Hematopoietic multipotent progenitor cell treated with erythropoietin and hydrocortisone succinate and interleukin-3 and kit ligand, for 8 days (in vitro differentiated cells): ENCODE results near the gene C15orf39.
"Not testable (repeated sequence)": the region's sequence is repeated elsewhere in the genome, so short reads cannot be mapped to it uniquely, and the experiment has no call there.

Experiments
- DNase-seq: peaks from one replicate; pipeline ENCODE4 v3.0.0-alpha.2; 2015

Gene C15orf39

DNA sequence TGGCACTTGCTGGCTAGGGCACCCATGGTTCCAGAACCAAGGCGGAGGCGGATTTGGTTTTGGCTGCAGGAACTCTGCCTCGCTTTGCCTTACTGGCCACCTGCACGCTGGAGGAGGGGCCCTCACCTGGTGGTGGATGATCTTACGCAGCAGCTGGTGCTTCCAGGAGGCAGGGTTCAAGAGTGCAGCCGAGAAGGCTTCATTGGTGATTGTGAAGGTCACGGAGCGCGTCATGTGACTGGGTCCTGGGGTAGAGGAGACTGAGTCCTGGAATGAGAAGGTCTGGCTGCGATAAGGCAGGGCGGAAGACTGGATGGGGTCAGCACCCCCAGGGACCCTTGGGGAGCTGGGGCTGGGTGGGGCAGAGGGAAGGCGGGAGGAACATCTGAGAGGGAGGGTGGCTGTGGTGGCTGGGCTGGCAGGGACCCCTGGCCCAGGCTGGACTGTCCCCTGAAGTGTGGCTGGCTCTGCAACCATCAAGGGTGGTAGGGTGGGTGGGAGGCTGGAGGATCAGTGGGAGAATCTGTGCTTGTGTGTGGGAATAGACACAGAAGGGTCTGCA lies 30.7 kb downstream of the C15orf39 start:
- no peak for DNase-seq

DNA sequence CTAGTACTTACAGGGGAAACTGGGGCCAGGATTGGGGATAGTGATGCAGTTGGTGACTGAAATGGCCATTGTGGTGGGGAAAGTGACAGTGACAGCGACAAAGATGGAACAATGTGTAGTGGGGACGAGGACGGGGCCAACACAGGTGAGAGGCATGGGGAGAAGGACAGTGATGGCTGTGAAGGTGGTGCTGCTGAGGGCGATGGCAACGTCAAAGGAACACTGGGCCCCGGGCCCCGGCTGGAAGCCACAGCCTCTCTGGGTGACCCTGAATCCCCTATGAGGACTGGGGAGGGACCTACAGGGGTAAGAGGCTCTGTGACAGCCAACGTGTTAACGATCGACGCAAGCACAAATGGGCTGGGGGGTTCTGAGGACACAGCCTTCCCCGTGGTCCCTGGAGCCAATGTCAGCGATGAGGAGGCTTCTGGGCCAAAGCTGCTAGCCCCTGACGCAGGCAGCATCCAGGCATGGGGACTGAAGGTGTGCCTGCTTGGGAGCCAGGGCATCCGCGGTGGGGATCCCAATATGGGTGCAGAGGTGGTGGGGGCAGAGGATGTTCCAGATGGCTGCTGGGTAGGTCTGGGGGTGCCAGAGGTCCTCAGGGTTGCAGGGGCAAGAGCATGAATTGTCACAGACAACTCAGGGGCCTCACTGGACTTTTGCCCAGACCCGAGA lies 31.3 kb downstream of the C15orf39 start:
- no peak for DNase-seq

DNA sequence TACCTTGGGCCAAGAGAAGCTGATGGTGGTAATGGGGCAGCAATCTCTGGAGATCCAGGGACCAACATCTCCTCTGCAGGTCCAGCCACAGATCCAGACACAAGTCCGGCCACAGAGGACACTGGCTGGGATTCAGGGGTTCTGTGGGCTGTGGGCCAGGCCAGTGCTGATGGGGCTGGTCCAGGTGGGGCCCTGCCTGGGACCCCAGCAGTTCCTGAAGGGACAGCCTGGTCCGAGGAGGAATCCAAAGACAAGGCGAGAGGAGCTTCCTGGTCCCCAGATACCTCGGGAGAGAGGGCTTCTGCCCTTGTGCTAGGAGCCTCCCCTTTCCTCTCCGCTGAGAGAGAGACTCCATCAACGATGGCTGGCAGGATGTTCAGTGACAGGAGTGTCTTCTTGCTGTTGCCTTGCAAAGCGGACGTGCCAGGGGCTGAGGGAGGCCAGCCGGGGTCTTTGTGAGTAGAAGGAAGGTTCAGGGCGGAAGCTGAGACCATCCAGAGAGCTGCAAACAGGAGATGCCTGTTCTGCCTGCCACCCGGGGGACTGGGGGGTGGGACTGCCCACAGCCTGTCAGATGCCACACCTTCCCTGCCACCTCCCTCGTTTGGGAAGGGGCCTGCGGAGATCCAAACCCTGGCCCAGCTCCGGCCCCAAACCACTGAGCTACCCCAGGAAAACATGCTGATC lies 32.0 kb downstream of the C15orf39 start:
- DNase-seq, result no peak

DNA sequence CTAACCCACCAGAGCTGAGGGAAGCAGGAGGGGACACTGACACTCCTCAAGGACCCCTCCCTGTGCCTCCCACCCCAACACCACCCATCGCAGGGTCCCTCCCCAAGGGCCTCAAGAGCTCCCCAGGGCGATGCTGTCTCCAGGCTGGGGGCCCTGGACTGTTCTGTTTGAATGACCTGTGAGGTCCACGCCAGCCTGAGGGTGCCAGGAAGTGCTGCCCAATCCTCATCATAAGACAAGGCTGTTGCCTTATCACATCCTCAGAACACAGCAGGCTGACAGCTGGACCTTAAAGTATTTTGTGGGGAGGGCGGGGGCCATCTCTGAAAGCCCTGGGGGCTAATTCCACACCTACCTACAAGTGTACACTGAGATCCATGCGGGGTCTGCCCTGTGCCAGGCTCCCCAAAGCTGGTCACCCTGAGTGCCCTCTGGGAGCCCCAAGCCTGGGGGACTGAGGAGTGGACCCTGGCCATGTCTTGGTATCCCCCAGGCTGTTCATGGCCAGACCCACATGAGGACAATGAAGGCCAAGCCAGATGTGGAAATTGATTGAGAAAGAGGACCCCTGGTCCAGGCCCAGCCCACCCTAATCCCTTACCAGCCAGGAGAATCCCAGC lies 32.6 kb downstream of the C15orf39 start:
- no peak for DNase-seq

DNA sequence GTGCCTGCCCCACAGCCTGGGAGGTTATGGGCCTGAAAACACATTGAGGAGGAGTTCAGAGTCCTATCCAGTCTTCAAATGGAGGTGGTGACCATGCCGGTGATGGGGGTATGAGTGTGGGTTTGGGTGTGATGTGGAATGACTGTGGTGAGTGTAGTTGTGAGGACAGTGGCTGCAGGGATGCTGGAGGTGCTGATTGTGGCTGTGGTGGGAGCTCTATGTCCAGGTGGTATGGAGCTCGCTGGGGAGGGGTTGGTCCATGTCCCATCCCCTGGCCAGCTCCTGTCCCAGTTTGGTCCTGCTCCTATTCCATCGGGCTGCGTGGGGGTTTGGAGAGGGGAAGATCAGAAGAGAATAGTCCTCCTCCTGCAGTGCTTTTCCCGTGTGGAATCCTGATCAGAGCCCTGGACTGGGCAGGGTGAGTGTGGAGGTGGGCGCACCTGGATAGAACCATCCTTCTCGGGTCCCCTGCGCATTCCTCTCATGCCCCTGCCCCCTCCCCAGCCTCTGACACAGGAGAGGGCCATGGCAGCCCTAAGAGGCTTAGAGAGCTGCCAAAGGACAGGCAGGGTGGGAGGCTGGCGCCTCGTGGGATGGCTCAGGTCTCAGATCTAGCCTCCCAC lies 33.5 kb downstream of the C15orf39 start:
- DNase-seq, result no peak

DNA sequence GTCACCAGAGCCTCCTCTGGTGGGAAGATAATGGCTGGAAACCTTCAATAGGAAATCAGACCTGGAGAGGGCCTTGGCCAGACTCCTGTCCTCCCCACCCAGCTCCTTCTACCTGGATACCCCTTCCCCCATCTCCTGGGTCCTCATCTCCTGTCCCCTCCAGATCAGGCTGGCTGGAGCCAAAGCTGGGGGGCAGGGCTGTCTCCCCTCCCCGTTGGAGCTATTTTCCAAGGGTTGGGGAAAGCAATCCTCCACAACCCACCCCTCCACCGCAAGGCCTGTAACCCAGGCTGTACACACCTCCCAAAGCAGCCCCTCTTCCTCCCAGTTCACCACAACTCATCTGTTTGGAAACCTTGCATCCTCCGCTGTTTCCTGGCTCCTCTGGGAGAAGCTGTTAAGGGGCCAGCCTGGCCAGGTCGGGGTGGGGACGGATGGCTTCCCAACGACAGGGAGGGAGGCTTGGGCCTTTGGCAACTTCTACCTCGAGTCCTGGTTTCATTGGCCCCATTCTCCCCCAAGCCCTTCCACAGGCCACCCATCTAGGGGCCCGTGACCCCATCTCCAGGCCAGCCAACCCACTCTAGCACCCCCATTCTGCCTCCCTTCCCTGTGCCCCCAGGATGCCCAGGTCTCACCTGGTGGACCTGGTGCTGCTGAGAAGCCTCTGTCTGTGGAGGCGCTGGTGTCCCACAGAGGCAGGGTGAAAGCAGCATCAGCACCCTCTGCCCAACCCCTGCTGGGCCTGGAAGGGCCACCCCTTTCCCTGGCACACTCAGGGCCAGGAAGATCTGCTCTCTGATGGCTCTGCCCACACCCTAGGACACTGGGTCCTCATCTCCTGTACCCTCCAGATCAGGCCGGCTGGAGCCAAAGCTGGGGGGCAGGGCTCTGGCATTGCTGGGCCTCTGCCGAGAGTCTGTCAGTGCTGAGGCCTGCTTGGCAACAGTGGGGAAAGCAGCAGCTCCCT lies 34.4 kb downstream of the C15orf39 start:
- no peak for DNase-seq

DNA sequence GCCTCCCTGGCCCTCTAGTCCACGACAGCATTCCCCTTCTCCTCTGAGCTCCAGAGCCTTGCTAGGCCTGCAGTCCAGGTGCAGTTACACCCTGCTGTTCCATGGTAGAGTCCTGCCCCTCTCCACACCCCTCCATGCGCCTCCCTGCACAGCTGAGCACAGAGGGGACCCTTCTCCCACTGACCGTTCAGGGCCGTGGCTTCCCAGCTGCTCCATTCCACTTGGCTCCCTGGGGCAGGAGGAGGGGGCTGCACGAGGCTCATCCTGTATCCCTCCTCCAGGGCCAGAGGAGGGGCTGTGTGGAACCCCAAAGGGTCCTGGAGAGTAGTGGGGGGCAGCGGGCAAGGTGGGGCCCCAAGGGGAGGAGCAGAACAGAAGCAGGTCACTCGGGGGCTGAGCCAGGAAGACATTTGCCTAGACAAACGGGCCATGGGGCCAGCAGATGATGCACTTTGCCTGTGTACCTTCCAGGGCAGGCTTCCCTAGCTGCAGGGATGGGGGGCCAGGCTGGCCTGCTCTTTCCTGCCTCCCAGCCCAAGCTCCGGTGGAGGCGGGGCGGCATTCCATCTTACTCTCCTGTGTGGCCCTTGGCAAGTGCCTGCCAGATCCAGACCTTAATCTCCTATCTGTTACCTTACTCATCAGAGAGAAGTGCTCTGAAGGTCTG lies 35.8 kb downstream of the C15orf39 start:
- DNase-seq, result no peak

DNA sequence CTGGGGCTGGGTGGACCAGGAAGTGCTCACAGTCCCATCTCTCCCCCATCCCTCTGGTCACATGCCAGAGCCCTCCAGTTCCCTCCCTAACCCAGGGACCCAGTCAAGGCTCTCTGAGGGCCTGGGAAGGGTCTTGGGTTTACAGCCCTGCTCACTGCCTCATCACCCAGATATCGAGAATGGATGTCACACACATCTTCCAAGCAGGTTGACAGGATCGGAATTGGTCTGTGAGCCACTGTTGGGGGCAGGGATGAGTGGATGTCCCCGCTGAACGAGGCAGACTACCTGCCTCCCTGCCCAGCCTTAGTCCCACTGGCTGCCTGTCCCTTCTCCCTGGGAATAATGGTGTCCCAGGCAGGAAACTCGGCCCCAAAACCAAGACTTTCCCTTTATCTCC lies 36.5 kb downstream of the C15orf39 start:
- DNase-seq, result no peak

DNA sequence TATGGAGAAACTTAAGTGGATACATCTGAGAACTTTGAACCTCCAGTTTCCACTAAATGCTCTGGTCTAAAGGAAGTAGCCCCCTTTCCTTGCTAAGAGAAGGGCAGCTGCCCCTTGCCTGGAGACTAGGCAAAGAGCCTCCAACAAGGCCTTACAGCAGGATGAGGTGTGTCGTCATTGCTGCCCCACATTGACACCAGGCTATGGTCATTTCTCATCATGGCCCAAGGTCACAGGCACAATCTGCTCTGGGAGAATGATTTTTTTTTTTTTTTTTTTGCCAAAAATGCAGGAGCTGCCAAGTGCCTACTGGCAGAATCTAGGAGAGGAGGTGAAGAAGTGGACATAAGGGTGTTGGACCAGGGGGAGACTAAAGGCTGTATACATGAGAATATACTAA lies 44.1 kb downstream of the C15orf39 start:
- not testable (repeated sequence) for DNase-seq

DNA sequence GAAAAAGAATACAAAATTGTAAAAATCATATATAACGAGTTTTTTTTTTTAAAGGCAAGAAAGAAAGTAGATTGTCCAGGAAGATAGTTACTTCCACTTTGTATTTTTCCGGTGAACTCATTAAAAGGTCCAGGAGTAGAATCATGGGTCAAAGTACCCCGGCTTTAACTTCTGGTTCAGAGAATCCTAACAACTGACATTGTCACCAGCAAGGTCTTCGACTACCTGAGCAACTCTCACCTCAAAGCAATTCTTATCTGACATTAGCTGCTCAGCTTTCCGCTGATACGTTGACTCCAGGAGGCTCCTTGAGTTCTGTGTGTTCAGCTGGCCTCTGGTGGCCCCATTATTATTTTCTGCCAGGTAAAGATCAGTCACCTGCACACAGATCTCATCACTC lies 47.3 kb downstream of the C15orf39 start:
- DNase-seq, result not testable (repeated sequence)

DNA sequence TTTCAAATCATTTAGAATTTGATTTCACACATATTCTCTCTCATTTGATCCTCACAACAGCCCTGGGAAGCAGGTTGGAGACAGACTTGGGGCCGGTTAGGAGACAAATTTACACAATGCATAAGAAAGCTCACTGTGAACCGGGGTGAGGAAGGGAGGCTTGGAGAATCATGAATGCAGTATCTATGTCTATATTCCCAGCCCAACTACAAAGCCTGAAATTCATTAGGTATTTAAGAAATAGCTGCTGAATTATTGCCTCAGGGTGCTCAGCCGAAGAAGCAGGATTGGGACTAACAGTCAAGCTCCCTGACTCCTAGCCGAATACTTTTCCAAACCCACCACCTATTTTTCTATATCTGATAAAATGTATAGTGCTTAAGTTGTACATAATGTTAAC lies 48.0 kb downstream of the C15orf39 start:
- DNase-seq, result no peak

DNA sequence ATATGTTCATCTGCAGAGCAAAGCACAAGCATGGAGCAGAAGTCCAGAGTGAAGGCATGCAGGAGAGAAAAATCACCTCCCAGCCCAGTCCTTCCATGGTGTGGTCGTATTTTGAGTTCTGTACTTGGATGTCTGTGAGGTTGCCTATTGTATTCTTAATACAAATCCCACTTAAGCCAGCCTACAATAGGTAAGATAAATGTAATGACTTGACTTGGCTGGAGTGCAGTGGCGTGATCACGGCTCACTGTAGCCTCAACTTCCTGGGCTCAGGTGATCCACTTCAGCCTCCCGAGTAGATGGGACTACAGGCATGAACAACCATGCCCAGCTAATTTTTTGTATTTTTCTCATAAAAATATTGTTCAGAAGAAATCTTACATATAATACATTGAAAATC lies 49.7 kb downstream of the C15orf39 start:
- DNase-seq, result not testable (repeated sequence)

DNA sequence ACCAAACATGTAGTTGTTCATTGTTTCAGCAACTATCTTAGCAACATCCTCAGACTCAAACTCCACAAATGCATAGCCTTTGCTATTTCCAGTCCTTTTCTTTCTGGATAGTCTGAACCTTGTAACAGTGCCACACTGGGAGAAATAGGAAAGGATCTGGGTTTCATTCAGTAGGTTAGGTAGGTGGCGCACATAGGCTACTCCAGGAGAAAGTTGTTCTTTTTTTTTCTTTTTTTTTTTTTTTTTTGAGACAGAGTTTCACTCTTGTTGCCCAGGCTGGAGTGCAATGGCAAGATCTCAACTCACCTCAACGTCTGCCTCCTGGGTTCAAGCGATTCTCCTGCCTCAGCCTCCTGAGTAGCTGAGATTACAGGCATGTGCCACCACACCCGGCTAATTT lies 50.6 kb downstream of the C15orf39 start:
- DNase-seq, result not testable (repeated sequence)

DNA sequence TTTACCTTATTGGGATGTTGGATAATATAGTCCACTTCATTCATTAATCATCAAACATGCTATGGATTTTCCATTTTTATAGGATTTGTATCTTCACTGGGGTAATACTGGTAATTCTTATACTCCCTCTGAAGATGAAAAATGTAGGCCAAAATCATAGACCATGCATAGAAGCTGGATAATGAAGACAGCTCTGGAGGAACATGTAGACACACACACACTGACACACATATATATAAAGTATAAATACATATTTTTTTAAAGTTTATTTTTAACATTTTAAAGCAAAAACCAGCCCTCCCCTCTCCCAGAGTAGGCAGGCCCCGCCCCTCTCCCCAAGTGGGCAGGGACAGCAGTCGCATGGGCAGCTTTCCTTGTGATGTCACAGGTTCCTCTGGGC lies 56.4 kb downstream of the C15orf39 start, which contains the start of gene GOLGA6C:
GOLGA6C (plus strand) TSS at position 301 of the 400 bp plus-strand sequence. CDS start 265 bp downstream, outside the sequence.
- DNase-seq, result not testable (repeated sequence)

DNA sequence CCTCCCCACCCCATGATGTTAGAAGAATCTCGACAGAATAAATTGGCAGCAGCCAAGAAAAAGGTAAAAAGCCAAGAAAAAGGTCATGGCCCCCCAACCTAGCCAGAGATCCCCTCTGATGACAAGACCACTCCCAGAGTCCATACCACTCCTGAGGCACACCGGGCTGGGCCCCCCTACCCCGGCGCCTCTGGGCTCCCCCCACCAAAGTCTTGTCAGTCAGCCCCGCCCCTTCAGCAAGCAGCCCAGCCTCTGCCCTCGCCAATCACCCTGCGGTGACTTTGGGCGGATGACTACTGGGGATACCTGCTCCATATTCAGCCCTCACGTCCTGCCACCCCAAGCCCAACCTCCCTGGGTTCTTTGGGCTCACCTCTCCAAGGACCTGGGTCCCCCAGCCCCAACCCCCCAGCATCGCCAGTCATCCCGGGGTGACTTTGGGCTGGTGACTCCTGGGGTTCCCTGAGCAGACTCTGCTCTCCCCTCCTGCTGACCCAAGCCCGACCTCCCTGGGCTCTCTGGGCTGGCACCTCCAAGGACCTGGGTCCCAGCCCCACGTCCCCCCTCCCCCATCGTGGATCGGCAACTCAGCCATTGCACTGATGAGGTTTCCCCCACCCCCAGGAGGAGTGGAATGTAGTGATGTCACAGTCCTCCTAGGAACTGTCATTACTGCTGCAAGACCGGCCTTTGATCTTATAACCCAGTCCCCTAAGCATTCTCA lies 57.1 kb downstream of the C15orf39 start:
- DNase-seq, result not testable (repeated sequence)

DNA sequence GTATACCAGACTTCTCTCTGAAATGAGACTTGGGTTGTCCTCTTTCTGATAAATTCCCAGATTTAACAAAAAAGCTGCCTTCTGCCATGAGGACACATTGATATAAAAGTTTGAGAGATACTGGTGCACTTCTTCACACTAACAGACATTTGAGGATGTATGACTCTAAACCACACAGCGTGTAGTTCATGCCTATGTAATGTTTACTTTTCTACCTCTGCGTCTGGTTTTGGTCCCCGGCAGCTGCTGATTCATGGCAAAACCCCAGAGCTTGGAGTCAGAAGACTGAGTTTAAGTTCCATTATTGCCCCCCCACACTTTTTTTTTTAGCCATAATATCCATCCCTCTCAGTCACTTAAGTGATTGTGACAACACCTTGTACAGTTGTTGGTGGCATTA lies 58.2 kb downstream of the C15orf39 start:
- DNase-seq, result not testable (repeated sequence)
